Vagina (tissue), 2 donors: ENCODE results near the gene TMEM179.

ENCODE experiments used
- CTCF ChIP-seq, 3 experiments: fragments of 450-650 bp in 2 of 3; fragments of 200-600 bp in 1 of 3; sonication (generic) in 1 of 3; IDR thresholded peaks; one replicate each; pipeline ENCODE4 v1.5.1; 2017 to 2019; ENCODE audit warnings: antibody characterized with exemption in 3 of 3, mild to moderate bottlenecking in 2 of 3, moderate library complexity in 2 of 3
- POLR2A ChIP-seq, 2 donors: fragments of 450-650 bp; IDR thresholded peaks; one replicate each; pipeline ENCODE4 v1.6.1; 2017; ENCODE audit warnings: antibody characterized with exemption in 2 of 2, mild to moderate bottlenecking in 2 of 2, moderate library complexity in 2 of 2

- no peak for TF ChIP-seq CTCF (IDR thresholded peaks at IDR 0.05)
- no peak for TF ChIP-seq POLR2A (IDR thresholded peaks at IDR 0.05)
Observed at GRCh38 chr14:104572024-104572626, 32.4 kb downstream of the TMEM179 start.
